ENCODE results near the gene ZIC4. TPM values are rescaled to one million over a fixed set of nuclear protein-coding genes. Genes with fewer than 3 reads are reported as not detected.

ZIC4 gene
- total and polyA plus RNA-seq, 10 of the 15 experiments (the other 5 are each of a cell fraction or from before 2014, with no cell fraction given), result not detected

- no peak for DNase-seq (ENCODE audit: low read depth, low spot score)
- FAIRE-seq, result no peak
- Histone ChIP-seq H3K4me3 (no peak overlapping the region), H4K20me1 (ENCODE audit: control insufficient read depth, insufficient read depth) (no peaks in the 10 kb centered on the region), H3K27me3 (replicated peaks in 1 of 2; ENCODE audit: control insufficient read depth in 2 of 2, insufficient read depth in 2 of 2, low read length in 1 of 2) (peaks cover 1 to 9% of the 10 kb centered on the region in 2 experiments; a peak in 3 of 4 replicates), H3K27ac (ENCODE audit: control insufficient read depth, insufficient read depth) (no peak overlapping the region), H3K4me2 (ENCODE audit: control insufficient read depth, insufficient read depth) (no peak overlapping the region), H3K9ac (ENCODE audit: control insufficient read depth, insufficient read depth, low read length) (no peak overlapping the region), H3K36me3 (ENCODE audit: control insufficient read depth in 2 of 2, insufficient read depth in 2 of 2, low read length in 1 of 2) (no peaks in the 10 kb centered on the region), H2AFZ (ENCODE audit: control insufficient read depth, low read depth, low read length) (no peak overlapping the region), H3K9me3 (replicated peaks; ENCODE audit: control insufficient read depth, insufficient read depth, low read length) (peaks cover 4% of the 10 kb centered on the region), H3K4me1 (ENCODE audit: control insufficient read depth, insufficient read depth, low read length) (no peaks in the 10 kb centered on the region), H3K79me2 (ENCODE audit: control insufficient read depth, insufficient read depth, low read length) (no peaks in the 10 kb centered on the region)
- POLR2A ChIA-PET, result no interaction called here
- BruUV-seq (replicated peaks), result no TSS peak
- CTCF ChIA-PET, result no interaction called here
- WGBS (ENCODE audit: insufficient coverage, insufficient replicate concordance, low lambda C conversion rate, missing lambda C conversion rate), result 13% methylated on average over 10 of the region's 10 CpGs
- ATAC-seq, result no peak
- in situ Hi-C loops (cut with MboI) (no loop called here), intact Hi-C loops (cut with micrococcal nuclease; ENCODE audit: unreplicated experiment) (loop anchor here (10.0 kb wide), 1 partner anchor 227 kb away; no protein-coding TSS in a partner anchor)
- RAD21 ChIA-PET (ENCODE audit: unreplicated experiment), result no interaction called here
- SMC1A ChIA-PET (ENCODE audit: uncharacterized antibody, unreplicated experiment), result no interaction called here
- no peak for TF ChIP-seq ESRRA (IDR thresholded peaks at IDR 0.05; ENCODE audit: low read length)
- TF ChIP-seq ZNF622 (IDR thresholded peaks at IDR 0.05), result no peak
- TF ChIP-seq, protein P1, sequence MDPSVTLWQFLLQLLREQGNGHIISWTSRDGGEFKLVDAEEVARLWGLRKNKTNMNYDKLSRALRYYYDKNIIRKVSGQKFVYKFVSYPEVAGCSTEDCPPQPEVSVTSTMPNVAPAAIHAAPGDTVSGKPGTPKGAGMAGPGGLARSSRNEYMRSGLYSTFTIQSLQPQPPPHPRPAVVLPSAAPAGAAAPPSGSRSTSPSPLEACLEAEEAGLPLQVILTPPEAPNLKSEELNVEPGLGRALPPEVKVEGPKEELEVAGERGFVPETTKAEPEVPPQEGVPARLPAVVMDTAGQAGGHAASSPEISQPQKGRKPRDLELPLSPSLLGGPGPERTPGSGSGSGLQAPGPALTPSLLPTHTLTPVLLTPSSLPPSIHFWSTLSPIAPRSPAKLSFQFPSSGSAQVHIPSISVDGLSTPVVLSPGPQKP (IDR thresholded peaks at IDR 0.05; ENCODE audit: low read depth, low read length), result no peak
- TF ChIP-seq CHD4 (IDR thresholded peaks at IDR 0.05), result no peak
- no peak for TF ChIP-seq NFYA (IDR thresholded peaks at IDR 0.05; ENCODE audit: borderline replicate concordance, low read depth, low read length)
- TF ChIP-seq, protein P2, sequence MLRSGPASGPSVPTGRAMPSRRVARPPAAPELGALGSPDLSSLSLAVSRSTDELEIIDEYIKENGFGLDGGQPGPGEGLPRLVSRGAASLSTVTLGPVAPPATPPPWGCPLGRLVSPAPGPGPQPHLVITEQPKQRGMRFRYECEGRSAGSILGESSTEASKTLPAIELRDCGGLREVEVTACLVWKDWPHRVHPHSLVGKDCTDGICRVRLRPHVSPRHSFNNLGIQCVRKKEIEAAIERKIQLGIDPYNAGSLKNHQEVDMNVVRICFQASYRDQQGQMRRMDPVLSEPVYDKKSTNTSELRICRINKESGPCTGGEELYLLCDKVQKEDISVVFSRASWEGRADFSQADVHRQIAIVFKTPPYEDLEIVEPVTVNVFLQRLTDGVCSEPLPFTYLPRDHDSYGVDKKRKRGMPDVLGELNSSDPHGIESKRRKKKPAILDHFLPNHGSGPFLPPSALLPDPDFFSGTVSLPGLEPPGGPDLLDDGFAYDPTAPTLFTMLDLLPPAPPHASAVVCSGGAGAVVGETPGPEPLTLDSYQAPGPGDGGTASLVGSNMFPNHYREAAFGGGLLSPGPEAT (IDR thresholded peaks at IDR 0.05; ENCODE audit: low read depth), result no peak
- TF ChIP-seq POLR2AphosphoS5 (IDR thresholded peaks at IDR 0.05; ENCODE audit: low read length), result no peak
- no peak for TF ChIP-seq CBFB (IDR thresholded peaks at IDR 0.05; ENCODE audit: low read depth)
- TF ChIP-seq, protein P3, sequence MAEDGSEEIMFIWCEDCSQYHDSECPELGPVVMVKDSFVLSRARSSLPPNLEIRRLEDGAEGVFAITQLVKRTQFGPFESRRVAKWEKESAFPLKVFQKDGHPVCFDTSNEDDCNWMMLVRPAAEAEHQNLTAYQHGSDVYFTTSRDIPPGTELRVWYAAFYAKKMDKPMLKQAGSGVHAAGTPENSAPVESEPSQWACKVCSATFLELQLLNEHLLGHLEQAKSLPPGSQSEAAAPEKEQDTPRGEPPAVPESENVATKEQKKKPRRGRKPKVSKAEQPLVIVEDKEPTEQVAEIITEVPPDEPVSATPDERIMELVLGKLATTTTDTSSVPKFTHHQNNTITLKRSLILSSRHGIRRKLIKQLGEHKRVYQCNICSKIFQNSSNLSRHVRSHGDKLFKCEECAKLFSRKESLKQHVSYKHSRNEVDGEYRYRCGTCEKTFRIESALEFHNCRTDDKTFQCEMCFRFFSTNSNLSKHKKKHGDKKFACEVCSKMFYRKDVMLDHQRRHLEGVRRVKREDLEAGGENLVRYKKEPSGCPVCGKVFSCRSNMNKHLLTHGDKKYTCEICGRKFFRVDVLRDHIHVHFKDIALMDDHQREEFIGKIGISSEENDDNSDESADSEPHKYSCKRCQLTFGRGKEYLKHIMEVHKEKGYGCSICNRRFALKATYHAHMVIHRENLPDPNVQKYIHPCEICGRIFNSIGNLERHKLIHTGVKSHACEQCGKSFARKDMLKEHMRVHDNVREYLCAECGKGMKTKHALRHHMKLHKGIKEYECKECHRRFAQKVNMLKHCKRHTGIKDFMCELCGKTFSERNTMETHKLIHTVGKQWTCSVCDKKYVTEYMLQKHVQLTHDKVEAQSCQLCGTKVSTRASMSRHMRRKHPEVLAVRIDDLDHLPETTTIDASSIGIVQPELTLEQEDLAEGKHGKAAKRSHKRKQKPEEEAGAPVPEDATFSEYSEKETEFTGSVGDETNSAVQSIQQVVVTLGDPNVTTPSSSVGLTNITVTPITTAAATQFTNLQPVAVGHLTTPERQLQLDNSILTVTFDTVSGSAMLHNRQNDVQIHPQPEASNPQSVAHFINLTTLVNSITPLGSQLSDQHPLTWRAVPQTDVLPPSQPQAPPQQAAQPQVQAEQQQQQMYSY (CRISPR knock-in tag; IDR thresholded peaks at IDR 0.05), result no peak
- no peak for TF ChIP-seq EGR1 (IDR thresholded peaks at IDR 0.05; ENCODE audit: borderline replicate concordance in 1 of 2, low read depth in 2 of 2, low read length in 2 of 2)
- TF ChIP-seq RCOR1 (conservative IDR thresholded peaks at IDR 0.05; ENCODE audit: low read depth, low read length), result no peak
- no peak for TF ChIP-seq RAD21 (IDR thresholded peaks at IDR 0.05; ENCODE audit: insufficient read depth, low read depth, low read length)
- no peak for TF ChIP-seq TCF12 (IDR thresholded peaks at IDR 0.05; ENCODE audit: low read depth, low read length)
- no peak for TF ChIP-seq SUZ12 (IDR thresholded peaks at IDR 0.05; ENCODE audit: unreplicated experiment)
- no peak for TF ChIP-seq PML (IDR thresholded peaks at IDR 0.05; ENCODE audit: low read length)
- TF ChIP-seq CEBPB (IDR thresholded peaks at IDR 0.05; ENCODE audit: borderline replicate concordance in 1 of 2, low read depth in 2 of 2, low read length in 2 of 2), result no peak
- TF ChIP-seq NBN (IDR thresholded peaks at IDR 0.05), result no peak
Measured at GRCh38 chr3:147387291-147387884, 19.0 kb downstream of the ZIC4 start.

Measured in GM12878 (cell line).